Smooth muscle cell (in vitro differentiated cells): ENCODE measurements around the gene CNTNAP1. TPM values are rescaled to one million over a fixed set of nuclear protein-coding genes. Genes with fewer than 3 reads are reported as not detected.
A peak's percentile ranks its signal among the peaks of the same experiment; 100 is the strongest.
"Not testable (repeated sequence)": the region's sequence is repeated elsewhere in the genome, so short reads cannot be mapped to it uniquely, and the experiment has no call there.

Source experiments
- DNase-seq: peaks from one replicate; lab custom pipeline; 2025; ENCODE audit not compliant: unreplicated experiment; lab: John Stamatoyannopoulos, UW
- H2AFZ ChIP-seq: fragments of 200-600 bp; sonication (generic); 2 replicates; pipeline ENCODE4 v1.6.0; 2016; ENCODE audit warnings: antibody characterized with exemption, low read depth, mild to moderate bottlenecking
- H3F3A ChIP-seq: fragments of 200-600 bp; sonication (generic); 2 replicates; pipeline ENCODE4 v1.6.0; 2017; ENCODE audit warnings: antibody characterized with exemption, low read depth
- H3K27ac ChIP-seq: fragments of 200-600 bp; sonication (generic); 2 replicates; pipeline ENCODE4 v1.5.1; 2016; ENCODE audit warnings: low read depth, mild to moderate bottlenecking
- H3K27me3 ChIP-seq: fragments of 200-600 bp; sonication (generic); 2 replicates; pipeline ENCODE4 v1.6.1; 2016; ENCODE audit warnings: low read depth, mild to moderate bottlenecking
- H3K36me3 ChIP-seq: fragments of 200-600 bp; sonication (generic); 2 replicates; pipeline ENCODE4 v1.5.1; 2016; ENCODE audit warnings: low read depth
- H3K4me1 ChIP-seq: fragments of 200-600 bp; sonication (generic); 2 replicates; pipeline ENCODE4 v1.5.1; 2016; ENCODE audit warnings: low read depth
- H3K4me2 ChIP-seq: fragments of 200-600 bp; sonication (generic); 2 replicates; pipeline ENCODE4 v1.6.0; 2016; ENCODE audit warnings: mild to moderate bottlenecking
- H3K4me3 ChIP-seq: fragments of 200-600 bp; sonication (generic); 2 replicates; pipeline ENCODE4 v1.5.1; 2016; ENCODE audit warnings: mild to moderate bottlenecking
- H3K79me2 ChIP-seq: fragments of 200-600 bp; sonication (generic); 2 replicates; pipeline ENCODE4 v1.6.0; 2016; ENCODE audit warnings: low read depth, mild to moderate bottlenecking
- H3K9ac ChIP-seq: fragments of 200-600 bp; sonication (generic); 2 replicates; pipeline ENCODE4 v1.6.0; 2016; ENCODE audit warnings: low read depth
- H3K9me3 ChIP-seq: fragments of 200-600 bp; sonication (generic); replicated peaks from 2 replicates; pipeline ENCODE4 v1.5.1; 2016; ENCODE audit warnings: low read depth
- H4K20me1 ChIP-seq: fragments of 200-600 bp; sonication (generic); 2 replicates; pipeline ENCODE4 v1.6.0; 2016; ENCODE audit warnings: low read depth
- CTCF ChIP-seq: fragments of 200-600 bp; sonication (generic); IDR thresholded peaks from 2 replicates; pipeline ENCODE4 v1.5.1; 2017; ENCODE audit warnings: borderline replicate concordance, mild to moderate bottlenecking, antibody characterized with exemption; ENCODE audit not compliant: insufficient read depth, poor library complexity, severe bottlenecking
- WGBS: methylation state at CpG from one replicate; pipeline ENCODE4 v1.1.7; 2016; ENCODE audit warnings: low lambda C conversion rate; 5-methylcytosine and 5-hydroxymethylcytosine counted together
- polyA plus RNA-seq: library from polyadenylated mRNA; unstranded; fragments of >200 nt; fragmentation: Nextera tagmentation; extraction: Ambion mirVana; gene quantifications from 2 replicates; pipeline ENCODE4 v1.2.1, GENCODE V29; 2016
- total RNA-seq: library from RNA; depleted of rRNA; stranded (reverse); fragments of >200 nt; gene quantifications from 2 replicates; pipeline ENCODE4 v1.2.3, GENCODE V29; 2014

The CNTNAP1 gene
- total and polyA plus RNA-seq, 2 experiments from 2014 or later = 2.0 to 7.1 TPM

- Histone ChIP-seq H3K4me3 (no peak overlapping the region), H3K27me3 (no peaks in the 10 kb centered on the region), H3K9ac (no peak overlapping the region), H3K4me1 (peaks cover 8% of the 10 kb centered on the region), H2AFZ (no peak overlapping the region), H3K27ac (no peak overlapping the region), H3K36me3 (no peaks in the 10 kb centered on the region), H3F3A (no peaks in the 10 kb centered on the region), H3K4me2 (no peak overlapping the region), H3K9me3 (no peaks in the 10 kb centered on the region), H3K79me2 (peaks cover 14% of the 10 kb centered on the region), H4K20me1 (no peaks in the 10 kb centered on the region)
- TF ChIP-seq CTCF = no peak
- 91% methylated on average over 1 of the region's 1 CpG for WGBS
- DNase-seq = no peak
Observed at GRCh38 chr17:42740699-42741098, 58.4 kb downstream of the CNTNAP1 start.

- not testable (repeated sequence) for H3K36me3 ChIP-seq, DNase-seq, H3K27me3 ChIP-seq, H3K9ac ChIP-seq, H4K20me1 ChIP-seq, H3K9me3 ChIP-seq, H3F3A ChIP-seq, H2AFZ ChIP-seq, H3K4me2 ChIP-seq, H3K4me3 ChIP-seq, H3K4me1 ChIP-seq, H3K27ac ChIP-seq
- 94% methylated on average over 11 of the region's 11 CpGs for WGBS
- H3K79me2 ChIP-seq = peaks cover 14% of the 10 kb centered on the region
Observed at GRCh38 chr17:42742916-42743315, 60.6 kb downstream of the CNTNAP1 start.

GRCh38 chr17:42743595-42744282 lies 61.4 kb downstream of the CNTNAP1 start:
- Histone ChIP-seq H3K79me2 (peaks cover 14% of the 10 kb centered on the region), H2AFZ (peak overlapping the region; percentile 71), H3K4me1 (peaks cover 8% of the 10 kb centered on the region), H3K9ac (peak overlapping the region; percentile 93), H3K36me3 (no peaks in the 10 kb centered on the region), H3F3A (no peaks in the 10 kb centered on the region), H3K4me2 (peak overlapping the region; percentile 85), H4K20me1 (no peaks in the 10 kb centered on the region), H3K27ac (peak overlapping the region; percentile 78), H3K9me3 (no peaks in the 10 kb centered on the region), H3K27me3 (no peaks in the 10 kb centered on the region), H3K4me3 (peak overlapping the region; percentile 70)
- no peak for DNase-seq
- no peak for TF ChIP-seq CTCF
- WGBS = 62% methylated on average over 10 of the region's 10 CpGs

DNA sequence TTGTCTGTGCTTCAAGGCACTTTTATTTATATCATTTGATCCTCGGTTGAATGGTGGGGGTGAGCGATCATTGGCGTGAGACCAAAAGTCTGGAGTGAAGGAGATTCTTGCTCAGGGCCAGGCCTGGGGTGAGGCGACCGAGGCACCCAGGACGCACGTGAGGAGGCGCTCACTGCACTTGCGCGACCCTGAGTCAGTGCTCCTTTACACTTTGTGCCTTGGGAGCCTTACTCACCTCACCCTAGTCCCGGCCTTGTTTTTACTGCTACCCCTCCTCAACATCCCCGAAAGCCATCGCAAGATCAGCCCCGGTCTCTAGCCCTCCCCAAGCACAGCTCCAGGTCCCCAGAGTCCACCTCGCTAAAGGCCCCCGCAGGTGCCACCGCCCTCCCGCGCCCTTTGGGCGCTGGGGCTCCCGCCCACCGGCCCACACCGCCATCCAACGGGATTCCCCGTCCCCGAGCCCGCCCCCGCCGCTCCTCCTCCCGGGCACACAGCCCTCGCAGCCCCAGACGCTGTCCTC lies 62.0 kb downstream of the CNTNAP1 start:
- Histone ChIP-seq H3K9ac (peak overlapping the region; percentile 93), H4K20me1 (no peaks in the 10 kb centered on the region), H2AFZ (peak overlapping the region; percentile 71), H3K4me3 (peak overlapping the region; percentile 70), H3K9me3 (no peaks in the 10 kb centered on the region), H3K4me1 (peaks cover 8% of the 10 kb centered on the region), H3K27me3 (no peaks in the 10 kb centered on the region), H3K27ac (peak overlapping the region; percentile 78), H3F3A (no peaks in the 10 kb centered on the region), H3K36me3 (no peaks in the 10 kb centered on the region), H3K4me2 (peak overlapping the region; percentile 85), H3K79me2 (peaks cover 14% of the 10 kb centered on the region)
- 7% methylated on average over 10 of the region's 32 CpGs for WGBS
- DNase-seq = no peak
- no peak for TF ChIP-seq CTCF
